Endometrial microvascular endothelial cells (primary cell): Measurements from ENCODE around the gene VEZT. TPM values are rescaled to one million over a fixed set of nuclear protein-coding genes. Genes with fewer than 3 reads are reported as not detected.
"Not testable (repeated sequence)": the region's sequence is repeated elsewhere in the genome, so short reads cannot be mapped to it uniquely, and the experiment has no call there.

Source experiments
- in situ Hi-C: cut with HindIII; loops from 2 replicates; pipeline ENCODE4 v1.10.0; 2017; ENCODE audit warnings: low sequenced_read_pairs, low pct_unique_long_range_greater_than_20kb; ENCODE audit errors: inconsistent ontology term
- total RNA-seq: library from RNA; depleted of rRNA; stranded (reverse); fragments of >200 nt; gene quantifications from one replicate; pipeline ENCODE4 v1.2.3, GENCODE V29; 2015; ENCODE audit errors: inconsistent ontology term

The VEZT gene
- total RNA-seq, 1 donor from 2014 or later: 74.3 TPM

DNA sequence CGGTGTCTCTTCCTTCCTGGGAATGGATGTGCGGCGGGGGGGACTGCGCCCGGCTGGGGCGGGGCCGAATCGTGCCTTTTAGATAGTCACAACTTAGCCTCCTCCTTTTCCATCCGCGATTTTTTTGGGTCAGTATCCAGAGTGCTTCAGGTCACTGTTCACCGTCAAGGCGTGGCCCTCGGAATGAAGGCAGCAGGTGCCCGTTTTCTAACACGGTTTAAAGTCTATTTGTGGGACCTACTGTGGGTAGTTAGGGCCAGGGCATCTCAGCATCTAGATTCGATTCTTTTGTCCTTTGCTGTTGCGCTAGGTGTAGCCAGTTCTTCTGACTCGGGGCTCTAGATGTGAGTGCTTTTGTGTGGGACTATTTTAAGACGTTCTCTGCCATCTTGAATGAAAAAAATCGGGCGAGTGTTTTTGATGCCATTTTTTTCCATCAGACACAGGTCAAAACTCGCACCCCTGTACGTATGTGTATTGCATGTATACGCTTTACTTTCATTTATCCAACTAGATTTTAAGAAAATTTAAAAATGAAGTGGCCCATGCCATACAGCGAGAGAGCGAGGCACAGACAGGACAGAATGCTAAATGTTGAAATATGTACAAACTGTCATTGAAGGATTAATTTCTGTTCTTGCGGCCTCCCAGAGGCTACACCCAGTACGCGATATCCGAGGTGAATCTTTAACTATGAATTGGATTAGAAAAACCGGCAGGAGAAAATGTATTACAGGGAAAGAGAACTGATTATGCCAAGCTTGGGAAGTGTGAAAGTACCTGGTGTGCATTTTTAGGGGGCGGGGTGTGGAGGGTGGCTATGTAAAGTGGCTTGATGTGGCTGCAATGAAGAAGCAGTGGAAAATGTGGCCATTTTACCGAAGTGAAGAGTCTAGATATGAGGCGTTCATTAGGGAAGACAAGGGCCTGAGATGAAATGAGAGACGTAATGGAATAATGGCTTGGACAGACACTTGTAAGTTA, 835 bp downstream of the VEZT start:
- in situ Hi-C loops: loop anchor here (10.0 kb wide), 2 partner anchors 54 to 104 kb away; no protein-coding TSS in a partner anchor

DNA sequence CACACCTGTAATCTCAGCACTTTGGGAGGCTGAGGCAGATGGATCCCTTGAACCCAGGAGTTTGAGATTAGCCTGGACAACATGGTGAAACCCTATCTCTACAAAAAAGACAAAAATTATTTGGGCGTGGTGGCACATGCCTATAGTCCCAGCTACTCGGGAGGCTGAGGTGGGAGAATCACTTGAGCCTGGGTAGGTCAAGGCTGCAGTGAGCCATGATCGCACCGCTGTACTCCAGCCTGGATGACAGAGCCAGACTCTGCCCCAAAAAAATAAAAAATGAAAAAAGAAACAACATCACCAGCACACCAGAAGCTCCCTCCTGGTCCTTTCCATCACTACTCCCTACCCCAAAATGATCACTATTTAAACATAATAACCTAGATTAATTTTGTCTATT, 2.6 kb downstream of the VEZT start:
- in situ Hi-C loops: no loop called here

DNA sequence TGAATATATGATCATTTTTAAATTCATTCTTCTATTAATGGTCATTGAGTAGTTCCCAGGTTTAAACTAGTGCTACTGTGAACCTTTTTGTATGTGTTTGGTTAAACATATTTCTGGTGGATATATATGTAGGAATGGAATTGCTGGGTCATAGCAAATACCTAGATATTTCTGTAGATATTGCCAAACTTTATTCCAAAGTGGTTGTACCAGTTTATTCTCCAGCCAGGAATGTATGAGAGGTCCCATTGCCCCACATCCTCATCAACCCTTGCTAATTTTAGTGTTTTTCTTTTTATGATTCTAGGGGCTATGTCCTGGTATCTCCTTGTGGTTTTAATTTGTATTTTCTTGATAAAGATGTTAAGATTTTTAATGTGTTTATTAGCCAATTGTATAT, 3.1 kb downstream of the VEZT start:
- in situ Hi-C loops: no loop called here

DNA sequence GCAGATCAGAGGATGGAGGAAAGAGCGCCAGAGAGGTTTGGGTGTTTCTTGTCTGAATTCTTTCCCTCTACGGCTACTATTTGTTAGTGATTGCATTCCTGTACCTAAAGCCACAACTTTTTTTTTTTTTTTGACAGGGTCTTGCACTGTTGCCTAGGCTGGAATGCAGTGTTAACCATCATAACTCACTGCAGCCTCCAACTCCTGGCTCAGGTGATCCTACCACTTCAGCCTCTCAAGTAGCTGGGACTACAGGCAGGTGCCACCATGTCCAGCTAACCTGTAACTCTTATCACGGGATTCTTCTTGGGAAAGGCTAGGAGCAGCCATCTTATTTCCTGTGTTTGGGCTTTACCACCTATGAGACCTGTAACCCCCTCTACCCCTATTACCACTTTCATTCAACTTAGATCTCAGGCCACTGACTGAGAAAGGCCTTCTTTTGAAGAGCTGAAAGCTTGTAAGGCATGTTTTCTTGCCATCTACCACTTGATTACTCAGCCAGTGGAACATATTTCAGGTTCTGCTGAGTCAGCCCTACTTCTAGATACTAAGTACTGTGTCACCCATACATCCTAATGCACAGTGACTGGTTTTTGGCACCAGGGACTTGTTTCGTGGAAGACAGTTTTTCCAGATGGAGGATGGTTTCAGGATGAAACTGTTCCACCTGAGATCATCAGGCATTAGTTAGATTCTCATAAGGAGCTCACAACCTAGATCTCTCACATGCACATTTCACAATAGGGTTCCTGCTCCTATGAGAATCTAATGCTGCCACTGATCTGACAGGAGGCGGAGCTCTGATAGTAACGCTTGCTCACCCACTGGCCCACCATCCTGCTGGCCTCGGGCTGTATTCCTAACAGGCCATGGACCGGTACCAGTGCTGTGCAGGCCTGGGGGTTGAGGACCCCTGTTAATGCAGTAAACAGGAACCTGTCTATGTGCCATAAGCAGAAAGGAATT, 6.9 kb downstream of the VEZT start:
- in situ Hi-C loops: no loop called here

DNA sequence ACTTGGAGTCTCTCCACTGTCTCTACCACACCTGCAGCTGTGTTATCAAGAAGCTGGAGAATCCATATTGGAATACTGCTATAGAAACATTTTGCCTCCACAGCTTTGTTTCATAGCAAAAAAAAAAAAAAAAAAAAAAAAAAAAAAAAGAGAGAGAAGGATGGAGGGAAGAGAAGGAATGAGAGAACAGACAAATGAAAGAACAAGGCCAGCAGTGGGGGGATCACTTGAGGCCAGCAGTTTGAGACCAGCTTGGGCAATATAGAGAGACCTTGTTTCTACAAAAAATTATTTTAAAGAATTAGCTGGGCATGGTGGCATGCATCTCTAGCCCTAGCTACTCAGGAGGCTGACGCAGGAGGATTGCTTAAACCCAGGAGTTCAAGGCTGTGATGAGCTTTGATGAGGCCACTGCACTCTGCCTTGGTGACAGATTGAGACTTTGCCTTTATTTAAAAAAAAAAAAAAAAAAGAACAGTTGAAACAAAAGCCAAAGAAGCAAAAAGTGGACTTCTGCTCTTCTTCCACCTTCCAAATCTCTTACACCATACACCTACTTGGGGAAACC, 8.1 kb downstream of the VEZT start:
- in situ Hi-C loops: no loop called here

DNA sequence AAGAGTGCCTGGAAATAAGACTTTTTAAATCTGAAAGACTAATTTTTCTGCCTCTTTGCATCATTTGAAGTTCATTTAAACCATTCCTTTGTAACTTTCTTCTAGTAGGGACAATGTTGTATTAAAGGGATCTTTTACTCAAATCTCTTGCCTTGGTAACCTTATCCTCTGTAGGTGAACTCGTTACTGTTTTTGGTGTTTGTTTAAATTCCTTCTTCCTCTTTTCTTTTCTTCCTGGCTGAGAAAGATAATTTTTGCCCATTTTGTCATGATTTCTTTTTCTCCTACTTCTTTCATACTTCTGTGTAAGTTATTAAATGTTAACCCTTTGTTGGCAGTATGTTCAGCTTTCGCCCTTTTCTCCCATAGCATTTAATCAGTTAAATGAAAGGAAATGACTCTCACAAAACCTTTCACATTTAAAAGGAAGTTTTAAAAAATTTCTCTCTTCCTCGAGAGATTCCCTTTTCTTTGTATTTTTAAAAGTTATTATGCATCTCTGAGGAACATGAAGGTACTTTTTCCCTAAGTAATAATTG, 10.3 kb downstream of the VEZT start:
- in situ Hi-C loops: no loop called here

DNA sequence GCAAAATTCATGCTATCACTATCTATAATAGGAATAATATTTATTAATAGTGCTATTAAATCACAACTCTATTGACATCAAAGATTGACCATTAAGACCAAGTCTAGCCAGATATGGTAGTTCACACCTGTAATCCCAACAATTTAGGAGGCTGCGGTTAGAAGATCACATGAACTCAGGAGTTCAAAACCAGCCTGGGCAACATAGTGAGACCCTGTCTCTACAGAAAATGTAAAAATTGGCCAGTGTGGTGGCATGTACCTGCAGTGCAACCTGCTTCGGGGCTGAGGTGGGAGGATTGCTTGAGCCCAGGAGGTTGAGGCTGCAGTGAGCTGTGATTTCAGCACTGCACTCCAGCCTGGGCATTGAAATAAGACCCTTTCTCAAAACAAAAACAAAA, 11.0 kb downstream of the VEZT start:
- in situ Hi-C loops: no loop called here

DNA sequence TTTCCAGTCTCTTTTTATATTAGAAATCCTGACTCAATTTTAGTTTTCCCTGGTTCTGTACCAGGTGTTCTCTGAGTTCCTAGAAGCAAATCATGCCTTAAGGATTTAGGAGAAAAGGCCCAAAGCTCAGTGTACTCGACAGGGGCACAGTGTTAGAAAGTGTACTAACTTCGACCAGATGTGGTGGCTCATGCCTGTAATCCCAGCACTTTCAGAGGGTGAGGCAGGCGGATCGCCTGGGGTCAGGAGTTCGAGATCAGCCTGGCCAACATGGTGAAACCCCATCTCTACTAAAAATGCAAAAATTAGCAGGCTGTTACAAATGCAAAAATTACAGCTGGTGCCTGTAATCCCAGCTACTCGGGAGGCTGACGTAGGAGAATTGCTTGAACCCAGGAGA, 12.0 kb downstream of the VEZT start:
- in situ Hi-C loops: no loop called here

DNA sequence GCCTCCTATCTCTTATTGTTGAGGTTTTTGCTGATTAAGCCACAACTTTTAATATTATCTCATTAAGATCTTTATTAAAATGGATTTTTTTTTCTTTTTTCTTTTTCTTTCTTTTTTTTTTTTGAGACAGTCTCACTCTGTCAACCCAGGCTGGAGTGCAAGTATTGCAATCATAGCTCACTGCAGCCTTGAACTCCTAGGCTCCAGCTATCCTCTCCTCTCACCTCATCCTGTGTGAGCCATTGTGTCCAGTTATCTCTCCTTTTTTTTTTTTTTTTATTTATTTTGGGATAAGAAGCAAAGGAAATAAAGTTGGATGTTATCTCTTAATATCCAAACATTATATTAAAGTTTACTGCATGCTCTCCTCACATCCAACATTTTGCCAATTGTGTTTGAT, 12.7 kb downstream of the VEZT start:
- in situ Hi-C loops: no loop called here

DNA sequence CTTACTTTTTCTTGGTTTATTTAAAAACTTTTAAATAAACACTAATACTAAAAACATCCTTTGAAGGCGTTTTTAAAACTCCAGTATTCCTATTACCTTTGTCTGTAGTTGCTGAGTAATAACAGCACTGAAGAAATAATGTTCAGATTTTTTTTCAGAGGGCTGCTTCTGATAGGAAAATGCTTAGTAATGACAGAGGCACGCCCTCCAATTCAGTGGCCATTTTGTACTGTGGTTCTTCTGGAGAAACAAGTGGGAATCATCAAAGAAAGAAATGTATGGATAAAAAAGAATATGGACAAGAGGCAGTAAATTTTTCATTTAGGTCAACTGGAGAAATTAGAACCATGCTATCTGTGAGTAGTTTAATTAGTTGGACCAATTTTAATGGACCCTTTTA, 13.6 kb downstream of the VEZT start:
- in situ Hi-C loops: no loop called here

DNA sequence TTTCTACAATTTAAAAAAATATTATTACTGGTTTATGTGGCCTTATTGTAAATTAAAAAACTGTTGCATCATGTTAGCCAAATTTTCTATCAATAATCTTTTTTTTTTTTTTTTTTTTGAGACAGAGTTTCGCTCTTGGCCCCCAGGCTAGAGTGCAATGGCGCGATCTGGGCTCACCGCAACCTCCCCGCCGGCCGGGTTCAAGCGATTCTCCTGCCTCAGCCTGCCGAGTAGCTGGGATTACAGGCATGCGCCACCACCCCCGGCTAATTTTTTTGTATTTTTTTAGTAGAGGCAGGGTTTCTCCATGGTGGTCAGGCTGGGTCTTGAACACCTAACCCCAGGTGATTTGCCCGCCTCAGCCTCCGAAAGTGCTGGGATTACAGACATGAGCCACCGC, 16.6 kb downstream of the VEZT start:
- in situ Hi-C loops: not testable (repeated sequence)

DNA sequence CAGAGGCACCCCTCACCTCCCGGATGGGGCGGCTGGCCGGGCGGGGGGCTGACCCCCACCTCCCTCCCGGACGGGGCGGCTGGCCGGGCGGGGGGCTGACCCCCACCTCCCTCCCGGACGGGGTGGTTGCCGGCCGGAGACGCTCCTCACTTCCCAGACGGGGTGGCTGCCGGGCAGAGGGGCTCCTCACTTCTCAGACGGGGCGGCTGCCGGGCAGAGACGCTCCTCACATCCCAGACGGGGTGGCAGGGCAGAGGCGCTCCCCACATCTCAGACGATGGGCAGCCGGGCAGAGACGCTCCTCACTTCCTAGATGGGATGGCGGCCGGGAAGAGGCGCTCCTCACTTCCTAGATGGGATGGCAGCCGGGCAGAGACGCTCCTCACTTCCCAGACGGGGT, 18.0 kb downstream of the VEZT start:
- in situ Hi-C loops: not testable (repeated sequence)

DNA sequence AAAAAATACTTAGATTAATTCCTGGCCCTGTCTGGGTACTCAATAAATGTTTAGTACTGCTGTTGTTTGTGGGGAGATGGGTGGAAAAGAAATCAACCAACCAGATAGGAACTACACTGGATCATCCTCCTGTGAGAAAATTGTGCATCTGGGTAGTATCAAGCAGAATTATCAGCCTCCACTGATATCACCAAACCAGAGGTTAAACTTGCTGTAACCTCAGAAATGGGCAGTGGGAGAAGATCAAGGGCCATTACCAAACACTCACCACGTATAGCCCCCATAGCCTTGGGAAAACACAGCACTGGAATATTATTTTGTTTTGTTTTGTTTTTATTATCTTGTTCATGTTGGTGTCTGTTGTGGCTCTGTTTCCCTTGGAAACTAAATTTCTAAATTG, 19.7 kb downstream of the VEZT start:
- in situ Hi-C loops: no loop called here

DNA sequence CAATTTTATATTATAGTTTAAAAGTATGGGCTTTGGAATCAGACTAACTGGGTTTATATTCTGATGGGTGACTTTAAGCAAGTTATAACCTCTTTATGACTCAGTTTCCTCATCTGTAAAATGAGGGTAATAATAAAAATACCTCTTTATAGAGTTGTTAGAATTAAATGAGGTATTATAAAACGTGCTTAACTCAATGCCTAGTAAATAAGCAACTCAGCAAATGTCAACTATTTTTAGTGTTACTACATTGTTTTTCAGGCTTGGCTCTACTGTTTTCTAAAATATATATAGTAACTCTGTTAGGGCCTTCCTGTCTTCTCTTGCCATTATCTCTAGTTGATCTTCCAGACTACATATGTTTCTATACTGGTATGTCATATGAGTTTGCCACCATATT, 20.5 kb downstream of the VEZT start:
- in situ Hi-C loops: no loop called here

DNA sequence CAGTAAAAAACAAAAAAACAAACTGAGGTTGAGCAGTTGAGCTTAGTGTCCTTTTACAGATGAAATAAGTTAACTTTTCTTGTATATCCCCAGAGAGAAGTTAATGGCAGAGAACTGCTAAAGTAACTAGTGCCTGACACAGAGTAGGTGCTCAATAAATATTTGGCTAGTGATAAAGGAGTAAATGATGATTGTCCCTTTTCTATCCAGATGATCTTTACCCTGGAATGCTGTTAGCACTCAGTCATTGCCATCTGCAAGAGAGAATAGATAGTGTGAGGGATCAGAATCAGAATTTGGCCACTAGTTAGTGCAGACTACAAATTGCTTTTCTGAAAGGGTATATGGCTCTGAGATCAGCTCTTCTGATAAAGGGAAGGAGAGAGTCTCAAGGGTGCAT, 21.6 kb downstream of the VEZT start:
- in situ Hi-C loops: no loop called here

DNA sequence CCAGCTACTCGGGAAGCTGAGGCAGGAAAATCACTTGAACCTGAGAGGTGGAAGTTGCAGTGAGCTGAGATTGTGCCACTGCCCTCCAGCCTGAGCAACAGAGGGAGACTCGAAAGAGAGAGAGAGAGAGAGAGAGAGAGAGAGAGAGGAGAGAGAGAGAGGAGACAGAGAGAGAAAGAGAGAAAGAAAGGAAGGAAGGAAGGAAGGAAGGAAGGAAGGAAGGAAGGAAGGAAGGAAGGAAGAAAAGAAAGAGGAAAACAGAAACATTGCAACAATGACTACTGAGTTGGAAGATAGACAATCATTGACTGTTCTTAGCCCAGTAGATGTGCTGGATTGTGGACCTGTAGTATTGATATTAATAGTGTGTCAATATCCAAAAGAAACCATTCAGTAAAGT, 22.2 kb downstream of the VEZT start:
- in situ Hi-C loops: not testable (repeated sequence)

DNA sequence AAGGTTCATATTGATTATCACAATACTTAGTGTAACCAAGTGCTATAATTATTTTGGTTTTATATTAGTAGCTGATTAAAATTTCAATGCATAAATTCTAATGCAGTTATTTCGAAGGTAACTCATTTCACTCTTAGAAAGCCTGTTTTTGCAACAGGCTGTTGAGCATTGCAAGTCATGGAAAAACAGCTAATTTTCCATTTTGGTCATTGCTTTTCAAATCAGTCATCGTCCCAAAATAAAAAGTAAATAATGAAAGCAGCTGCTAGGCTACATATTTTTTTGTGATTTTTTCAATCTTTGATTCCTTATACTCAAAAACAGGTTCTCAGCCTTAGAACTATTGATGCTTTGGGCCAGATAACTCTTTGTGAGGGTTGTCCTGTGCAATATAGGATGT, 22.9 kb downstream of the VEZT start:
- in situ Hi-C loops: no loop called here

DNA sequence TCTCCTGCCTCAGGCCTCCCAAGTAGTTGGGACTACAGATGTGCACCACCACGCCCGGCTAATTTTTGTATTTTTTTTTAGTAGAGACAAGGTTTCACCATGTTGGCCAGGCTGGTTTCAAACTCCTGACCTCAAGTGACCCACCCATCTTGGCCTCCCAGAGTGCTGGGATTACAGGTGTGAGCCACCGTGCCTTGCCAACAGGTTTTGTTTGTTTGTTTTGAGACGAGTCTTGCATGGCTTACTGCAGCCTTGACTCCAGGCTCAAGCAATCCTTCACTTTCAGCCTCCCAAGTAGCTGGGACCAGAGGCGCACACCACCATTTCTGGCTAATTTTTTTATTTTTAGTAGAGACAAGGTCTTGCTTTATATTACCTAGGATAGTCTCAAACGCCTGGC, 23.5 kb downstream of the VEZT start:
- in situ Hi-C loops: not testable (repeated sequence)
